Activated CD8-positive, alpha-beta memory T cell treated with anti-CD3 and anti-CD28 coated beads for 48 hours (primary cell): ENCODE measurements around the gene MYRIP.

ENCODE experiments used
- DNase-seq, 3 experiments: peaks; one replicate each; pipeline ENCODE4 v3.0.0-alpha.2; 2020; ENCODE audit warnings: low read depth in 2 of 3, low spot score in 2 of 3

MYRIP gene

GRCh38 chr3:40179016-40179415 lies 369.6 kb downstream of the MYRIP start:
- peak in 2 of 3 experiments; percentile 10 to 24 for DNase-seq

DNA sequence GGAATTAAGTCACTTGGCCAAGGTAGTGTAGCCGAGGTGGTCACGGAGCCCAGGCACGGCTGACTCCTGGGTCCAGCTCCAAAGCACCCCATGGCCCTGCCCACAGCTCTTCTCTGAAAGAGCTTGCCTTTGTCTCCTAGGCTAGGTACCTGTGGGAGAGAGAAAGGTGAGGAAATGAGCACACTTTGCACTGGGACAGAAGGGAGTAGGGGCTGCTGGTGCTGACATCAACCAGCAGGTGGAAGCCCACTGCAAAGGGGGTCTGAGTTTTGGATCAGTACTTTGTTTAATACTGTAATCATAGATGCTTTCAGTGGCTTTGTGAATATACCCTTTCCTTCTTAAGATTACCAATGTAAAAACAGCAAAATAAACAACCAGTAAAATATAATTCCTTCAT lies 371.8 kb downstream of the MYRIP start:
- no peak for DNase-seq

DNA sequence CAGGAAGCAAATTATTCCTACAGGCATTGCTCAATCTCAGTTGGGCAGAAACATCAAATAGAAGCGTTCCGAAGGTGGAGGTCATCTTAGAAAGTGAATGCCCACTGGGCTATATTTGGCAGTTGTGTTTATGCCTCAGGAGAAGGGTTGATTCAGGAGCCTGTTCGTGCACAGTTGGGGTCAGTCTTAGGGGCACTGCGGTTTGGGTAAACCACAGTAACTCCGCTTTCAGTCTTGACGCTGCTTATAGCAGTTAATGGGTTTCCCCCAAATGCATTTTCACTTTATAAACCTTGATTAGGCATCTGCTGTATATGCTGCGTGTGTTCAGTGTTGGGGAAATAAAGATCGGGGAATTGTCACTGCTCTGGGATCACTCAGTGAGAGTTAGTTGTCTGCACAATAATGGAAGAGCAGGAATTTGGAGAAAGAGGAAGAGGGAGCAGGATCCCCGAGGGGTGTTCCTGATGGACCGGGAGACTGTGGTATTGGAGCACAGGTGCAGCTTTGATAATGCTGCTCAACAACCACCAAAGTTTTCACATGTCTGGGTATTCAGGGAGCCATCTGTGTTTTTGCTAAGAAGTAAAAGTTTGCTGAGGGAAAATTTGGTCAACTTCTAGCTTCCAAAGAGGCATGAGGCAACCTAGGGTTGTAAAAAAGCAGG lies 375.8 kb downstream of the MYRIP start:
- no peak for DNase-seq

DNA sequence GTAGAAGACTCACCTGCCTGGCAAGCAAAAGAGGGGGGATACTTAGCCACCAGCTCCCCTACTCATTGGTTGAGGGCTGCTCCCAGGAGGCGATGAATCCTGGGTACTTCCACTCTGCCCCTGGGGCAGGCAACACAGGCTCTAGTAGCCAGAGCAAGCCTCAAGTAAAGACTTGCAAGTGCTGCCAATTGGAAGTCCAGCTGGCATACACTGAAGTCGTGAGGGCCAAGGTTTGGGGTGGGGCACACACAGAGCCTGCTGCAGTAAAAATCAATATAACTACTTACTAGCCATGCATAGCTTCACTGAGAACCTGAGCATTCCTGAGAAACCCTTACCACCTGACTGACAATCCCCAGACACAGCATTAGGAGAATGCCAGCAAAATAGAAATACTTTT lies 377.1 kb downstream of the MYRIP start:
- no peak for DNase-seq

DNA sequence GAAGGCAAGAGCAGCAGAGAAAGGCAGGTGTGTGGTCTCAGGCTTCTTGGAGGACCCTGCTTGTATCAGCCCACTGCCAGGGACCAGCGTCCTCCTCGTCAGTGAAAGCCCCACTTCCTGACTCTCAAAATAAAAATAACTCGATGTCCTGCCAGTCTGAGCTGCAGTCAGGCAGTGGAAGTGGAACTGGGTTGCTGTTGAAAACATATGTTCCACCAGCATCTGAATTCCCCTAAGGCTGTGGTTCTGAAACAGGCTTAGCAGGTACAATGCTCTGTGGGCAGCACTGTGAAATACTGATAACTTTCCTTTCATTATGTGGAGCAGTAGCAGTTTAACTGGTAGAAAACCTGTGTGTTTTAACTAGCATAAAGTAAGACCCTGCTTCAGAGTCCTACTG lies 378.5 kb downstream of the MYRIP start:
- no peak for DNase-seq

DNA sequence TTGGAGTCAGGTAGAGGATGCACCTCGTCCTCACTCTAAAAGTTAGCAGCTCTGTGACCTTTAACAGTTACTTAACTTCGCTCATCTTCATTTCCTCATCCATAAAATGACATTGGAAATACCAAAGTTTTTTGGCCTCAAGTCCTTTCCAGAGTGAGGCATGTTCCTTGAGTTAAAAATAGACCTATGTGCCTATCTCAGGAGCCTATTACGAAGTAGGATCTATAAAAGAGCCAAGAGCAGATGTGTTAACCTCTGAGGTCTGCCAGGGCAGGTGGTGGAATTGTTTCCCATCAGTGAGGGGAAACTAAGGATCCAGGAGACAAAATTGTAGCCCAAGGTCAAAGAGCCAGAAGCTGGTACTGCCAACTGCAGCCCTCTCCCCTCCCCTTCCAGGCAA lies 379.7 kb downstream of the MYRIP start:
- no peak for DNase-seq

DNA sequence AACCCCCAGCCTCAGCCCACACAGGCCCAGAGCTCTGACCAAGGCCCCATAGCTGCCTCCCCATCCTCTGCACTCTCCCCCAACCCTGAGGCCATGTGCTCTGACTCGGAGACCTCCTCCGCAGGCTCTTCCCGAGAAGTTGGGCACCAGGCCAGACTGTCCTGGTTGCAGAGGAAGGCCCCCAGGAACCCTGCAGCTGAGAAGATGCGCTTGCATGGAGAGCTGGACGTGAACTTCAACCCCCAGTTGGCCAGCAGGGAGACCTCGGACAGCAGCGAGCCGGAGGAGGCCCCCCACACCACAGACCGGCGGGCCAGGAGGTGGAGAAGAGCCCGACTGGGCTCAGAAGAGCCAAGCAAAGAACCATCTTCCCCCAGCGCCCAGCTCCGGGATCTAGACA lies 380.6 kb downstream of the MYRIP start:
- no peak for DNase-seq

GRCh38 chr3:40191251-40191650 lies 381.8 kb downstream of the MYRIP start:
- DNase-seq, result no peak

- peak; percentile 3 to 23 (median 19) for DNase-seq
Observed at GRCh38 chr3:40191850-40192448, 382.5 kb downstream of the MYRIP start.

DNA sequence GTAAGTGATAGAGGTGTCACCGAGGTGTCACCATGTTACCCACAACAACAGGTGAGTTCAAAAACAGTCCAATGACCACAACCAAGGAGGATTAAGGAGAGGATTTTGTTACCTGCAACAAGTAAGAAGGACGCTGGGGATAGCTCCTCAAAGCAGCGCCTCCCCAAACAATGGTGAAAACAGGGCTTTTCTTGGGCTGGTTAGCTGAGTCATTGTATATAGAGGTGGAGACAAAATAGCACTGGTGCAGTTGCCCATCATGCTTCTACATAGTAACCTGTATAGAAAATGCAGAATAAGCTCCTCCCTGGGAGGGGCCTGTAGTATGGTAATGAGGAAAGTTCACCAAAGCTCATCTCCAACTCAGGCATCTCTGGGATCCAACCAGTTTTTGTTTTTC lies 383.2 kb downstream of the MYRIP start:
- DNase-seq, result no peak

DNA sequence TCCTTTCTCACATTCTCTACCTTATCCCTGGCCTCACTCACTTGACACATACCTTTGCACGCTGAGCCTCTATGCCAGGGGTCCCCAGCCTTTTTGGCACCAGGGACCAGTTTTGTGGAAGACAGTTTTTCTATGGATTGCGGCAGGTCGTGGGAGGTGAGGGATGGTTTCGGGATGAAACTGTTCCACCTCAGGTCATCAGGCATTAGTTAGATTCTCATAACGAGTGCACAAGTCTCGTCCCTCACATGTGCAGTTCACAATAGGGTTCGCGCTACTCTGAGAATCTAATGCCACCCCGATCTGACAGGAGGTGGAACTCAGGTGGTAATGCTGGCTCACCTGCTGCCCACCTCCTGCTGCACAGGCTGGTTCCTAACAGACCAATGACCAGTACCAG lies 387.6 kb downstream of the MYRIP start:
- DNase-seq, result no peak

GRCh38 chr3:40200692-40201316 lies 391.4 kb downstream of the MYRIP start:
- no peak for DNase-seq

- DNase-seq, result no peak
Observed at GRCh38 chr3:40201770-40202169, 392.4 kb downstream of the MYRIP start.

- DNase-seq, result no peak
Observed at GRCh38 chr3:40206522-40206921, 397.1 kb downstream of the MYRIP start.

DNA sequence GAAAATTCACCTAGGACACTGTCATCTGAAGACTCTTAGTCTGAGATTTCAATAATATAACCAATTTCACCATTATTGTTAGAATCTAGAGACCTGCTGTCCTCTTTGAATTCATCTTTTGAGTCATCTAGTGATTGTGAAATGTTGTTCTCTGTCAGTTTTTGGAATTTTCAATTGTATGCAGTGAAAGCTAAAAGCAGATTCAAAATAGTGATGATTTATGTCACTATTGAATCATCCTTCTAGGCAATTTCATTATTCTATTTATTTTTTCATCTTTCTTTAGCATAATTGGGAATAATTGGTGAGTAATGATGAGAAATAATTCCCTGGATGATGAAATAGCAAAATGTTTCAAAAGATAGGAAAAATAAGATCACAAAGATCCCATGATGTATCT lies 398.4 kb downstream of the MYRIP start:
- no peak for DNase-seq

DNA sequence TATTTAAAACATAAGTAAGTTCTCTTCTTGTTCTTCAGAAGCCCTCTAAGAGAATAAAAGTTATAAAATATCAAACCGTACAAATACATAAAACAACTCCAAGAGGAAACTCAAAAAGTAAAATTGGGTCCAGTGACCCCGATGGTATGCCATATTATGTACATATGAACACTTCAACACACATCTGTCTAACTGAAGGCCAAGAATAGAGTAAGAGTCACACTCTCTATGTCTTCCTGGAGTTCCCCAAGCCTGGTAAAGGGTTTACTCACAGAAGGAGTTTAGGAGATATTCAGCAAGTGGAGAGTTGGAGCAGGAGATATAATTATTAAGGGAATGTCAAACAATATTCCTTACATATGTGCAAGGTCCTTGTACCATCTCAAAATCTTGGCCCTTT lies 398.8 kb downstream of the MYRIP start:
- DNase-seq, result no peak

- no peak for DNase-seq
Observed at GRCh38 chr3:40211579-40211978, 402.2 kb downstream of the MYRIP start.

- DNase-seq, result no peak
Observed at GRCh38 chr3:40213556-40213955, 404.1 kb downstream of the MYRIP start.

DNA sequence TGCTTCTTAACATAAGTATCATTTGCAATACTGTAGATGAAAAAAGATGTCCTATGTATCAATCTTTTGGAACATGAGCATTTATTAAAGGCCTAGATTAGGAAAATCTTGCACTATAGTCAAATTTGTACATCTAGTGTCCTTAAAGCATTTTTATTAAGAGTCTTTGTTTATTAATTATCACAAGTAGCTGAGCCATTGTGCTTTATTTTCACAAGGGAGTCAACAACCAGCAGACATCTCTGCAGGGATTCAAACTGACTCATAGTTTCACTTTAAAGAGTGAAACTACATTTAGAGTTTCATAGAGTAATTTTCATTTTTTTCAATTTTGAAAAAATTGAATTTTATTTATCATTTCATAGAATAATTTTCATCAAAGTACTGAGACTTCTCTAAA lies 405.6 kb downstream of the MYRIP start:
- no peak for DNase-seq

DNA sequence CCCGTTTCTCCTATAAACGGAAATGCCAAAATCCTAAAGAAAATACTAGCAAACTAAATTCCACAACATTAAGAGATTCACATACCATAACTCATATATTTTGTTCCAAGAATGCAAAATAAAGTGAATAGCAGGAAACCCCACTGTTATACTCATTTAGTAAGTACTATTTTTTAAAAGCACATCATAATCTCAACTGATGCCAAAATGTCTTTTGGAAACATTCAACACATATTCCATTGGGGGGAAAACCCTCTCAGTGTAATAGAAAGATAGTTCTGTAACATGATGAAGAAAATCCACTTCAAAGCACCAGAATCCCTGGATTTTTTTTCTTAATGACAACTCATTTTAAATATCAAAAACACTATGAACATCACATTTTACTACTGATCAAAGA lies 407.1 kb downstream of the MYRIP start:
- no peak for DNase-seq

DNA sequence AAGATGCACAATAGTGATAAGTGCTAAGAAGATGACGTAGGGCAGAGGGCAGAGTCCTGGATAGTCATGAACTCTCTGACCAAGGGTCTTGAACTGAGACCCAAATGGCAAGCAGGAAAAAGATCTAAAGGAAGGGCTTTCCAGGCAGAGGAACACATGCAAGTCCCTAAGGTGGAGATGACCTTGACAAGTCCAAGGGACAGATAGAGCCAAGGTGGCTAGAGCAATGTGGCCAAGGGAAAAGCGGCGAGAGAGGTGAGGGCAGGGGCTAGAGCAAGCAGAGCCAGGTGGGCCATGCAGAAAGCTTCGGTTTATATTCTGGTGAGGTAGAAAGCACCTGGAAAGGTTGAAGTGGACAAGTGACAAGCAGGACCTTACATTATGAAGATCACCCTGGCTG lies 414.4 kb downstream of the MYRIP start:
- no peak for DNase-seq

DNA sequence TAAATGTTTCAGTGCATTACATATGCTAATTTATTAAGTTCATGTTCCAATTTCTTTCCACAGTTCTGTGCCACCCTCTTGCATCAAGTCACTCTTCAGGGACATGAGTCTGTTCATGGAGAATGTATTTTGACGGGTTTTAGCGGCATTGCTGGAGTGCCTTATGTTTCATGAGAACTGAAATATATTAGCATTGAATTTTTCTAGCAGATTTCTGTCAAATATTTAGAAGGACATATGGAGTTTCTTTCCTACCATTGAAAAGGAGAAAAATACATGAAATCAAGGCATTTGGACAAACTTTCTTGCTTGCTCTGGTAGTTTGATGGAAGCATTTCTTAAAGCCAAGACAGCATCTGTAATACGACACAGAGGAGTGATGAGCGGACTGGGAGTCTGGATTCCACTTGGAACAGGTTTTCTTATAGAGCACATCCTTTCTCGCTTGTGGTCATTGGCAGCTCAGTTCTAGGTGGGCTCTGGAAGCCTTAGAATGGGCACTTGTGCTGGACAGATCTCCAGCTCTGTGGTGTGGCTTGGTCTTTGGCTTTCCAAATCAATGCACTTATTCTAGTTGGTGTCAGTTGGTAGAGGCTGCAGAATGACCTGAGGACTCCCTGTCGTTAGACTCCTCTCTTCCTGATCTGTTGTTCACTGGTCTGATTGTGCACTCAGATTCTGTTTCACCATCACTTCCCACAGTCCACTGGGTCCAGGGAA lies 415.5 kb downstream of the MYRIP start:
- DNase-seq, result no peak
